Type B pancreatic cell (in vitro differentiated cells): ENCODE results near the gene SEC61A1. TPM values are rescaled to one million over a fixed set of nuclear protein-coding genes. Genes with fewer than 3 reads are reported as not detected.

ENCODE experiments used
- DNase-seq: peaks from one replicate; pipeline ENCODE4 v3.0.0; 2021; ENCODE audit warnings: mixed read lengths; ENCODE audit not compliant: unreplicated experiment; ENCODE audit errors: extremely low spot score
- H3K27ac Mint-ChIP-seq: 2 replicates; pipeline ENCODE4 v1.8.0; 2021; ENCODE audit warnings: mild to moderate bottlenecking, mixed read lengths
- H3K27me3 Mint-ChIP-seq: 2 replicates; pipeline ENCODE4 v1.8.0; 2021; ENCODE audit warnings: mixed read lengths
- H3K36me3 Mint-ChIP-seq: 2 replicates; pipeline ENCODE4 v1.8.0; 2021; ENCODE audit warnings: mixed read lengths
- H3K4me1 Mint-ChIP-seq: one replicate; pipeline ENCODE4 v1.8.0; 2021; ENCODE audit warnings: mixed read lengths; ENCODE audit not compliant: unreplicated experiment
- H3K4me3 Mint-ChIP-seq: 2 replicates; pipeline ENCODE4 v1.8.0; 2021; ENCODE audit warnings: mild to moderate bottlenecking, mixed read lengths
- H3K9me3 Mint-ChIP-seq: 2 replicates; pipeline ENCODE4 v1.8.0; 2021; ENCODE audit warnings: mixed read lengths
- CTCF ChIP-seq: fragments of 200-600 bp; sonication (generic); conservative IDR thresholded peaks from 2 replicates; pipeline ENCODE4 v1.5.0; 2021; ENCODE audit warnings: antibody characterized with exemption, mild to moderate bottlenecking
- total RNA-seq: library from RNA; stranded (reverse); gene quantifications from 2 replicates; pipeline ENCODE4 v1.2.1, GENCODE V29; 2021; ENCODE audit warnings: low replicate concordance

SEC61A1 gene
- total RNA-seq, 1 donor from 2014 or later = 207 TPM

- no peak for TF ChIP-seq CTCF
- H3K27ac Mint-ChIP-seq = no peak overlapping the region
- DNase-seq = no peak
- H3K4me1 Mint-ChIP-seq = peaks cover 4% of the 10 kb centered on the region
- no peaks in the 10 kb centered on the region for H3K9me3 Mint-ChIP-seq
- no peak overlapping the region for H3K4me3 Mint-ChIP-seq
- peaks cover 21% of the 10 kb centered on the region for H3K27me3 Mint-ChIP-seq
- no peaks in the 10 kb centered on the region for H3K36me3 Mint-ChIP-seq
These were observed 30.4 kb upstream of the SEC61A1 start for GRCh38 chr3:128021768-128022372.

GRCh38 chr3:128033102-128033501, 19.1 kb upstream of the SEC61A1 start:
- no peak overlapping the region for H3K27ac Mint-ChIP-seq
- no peak for DNase-seq
- H3K36me3 Mint-ChIP-seq = no peaks in the 10 kb centered on the region
- H3K9me3 Mint-ChIP-seq = no peaks in the 10 kb centered on the region
- H3K4me1 Mint-ChIP-seq = no peaks in the 10 kb centered on the region
- no peak overlapping the region for H3K4me3 Mint-ChIP-seq
- TF ChIP-seq CTCF = no peak
- H3K27me3 Mint-ChIP-seq = peaks cover 32% of the 10 kb centered on the region

GRCh38 chr3:128036119-128036518, 16.1 kb upstream of the SEC61A1 start:
- H3K9me3 Mint-ChIP-seq = no peaks in the 10 kb centered on the region
- H3K4me1 Mint-ChIP-seq = no peaks in the 10 kb centered on the region
- peaks cover 44% of the 10 kb centered on the region for H3K27me3 Mint-ChIP-seq
- no peak overlapping the region for H3K27ac Mint-ChIP-seq
- no peak for DNase-seq
- H3K4me3 Mint-ChIP-seq = no peak overlapping the region
- no peaks in the 10 kb centered on the region for H3K36me3 Mint-ChIP-seq
- TF ChIP-seq CTCF = no peak

GRCh38 chr3:128040041-128040440, 12.2 kb upstream of the SEC61A1 start:
- H3K27ac Mint-ChIP-seq = no peak overlapping the region
- H3K4me3 Mint-ChIP-seq = no peak overlapping the region
- TF ChIP-seq CTCF = no peak
- peaks cover 38% of the 10 kb centered on the region for H3K27me3 Mint-ChIP-seq
- no peaks in the 10 kb centered on the region for H3K9me3 Mint-ChIP-seq
- DNase-seq = no peak
- no peaks in the 10 kb centered on the region for H3K36me3 Mint-ChIP-seq
- H3K4me1 Mint-ChIP-seq = no peaks in the 10 kb centered on the region

- DNase-seq = no peak
- Mint-ChIP-seq H3K27ac (no peak overlapping the region), H3K9me3 (no peaks in the 10 kb centered on the region), H3K4me1 (no peaks in the 10 kb centered on the region), H3K27me3 (peaks cover 36% of the 10 kb centered on the region), H3K4me3 (no peak overlapping the region), H3K36me3 (no peaks in the 10 kb centered on the region)
- TF ChIP-seq CTCF = no peak
These were observed 11.6 kb upstream of the SEC61A1 start for GRCh38 chr3:128040660-128041059.

GRCh38 chr3:128041344-128041743, 10.9 kb upstream of the SEC61A1 start:
- H3K4me3 Mint-ChIP-seq = no peak overlapping the region
- peaks cover 42% of the 10 kb centered on the region for H3K27me3 Mint-ChIP-seq
- no peak for DNase-seq
- H3K27ac Mint-ChIP-seq = no peak overlapping the region
- H3K4me1 Mint-ChIP-seq = no peaks in the 10 kb centered on the region
- no peaks in the 10 kb centered on the region for H3K9me3 Mint-ChIP-seq
- H3K36me3 Mint-ChIP-seq = no peaks in the 10 kb centered on the region
- no peak for TF ChIP-seq CTCF
